T47D (cell line): ENCODE measurements around the gene SELENOS.
A peak's percentile ranks its signal among the peaks of the same experiment; 100 is the strongest.

Source experiments
- DNase-seq, 2 experiments: peaks; one replicate each; pipeline versions ENCODE4 v3.0.0 to v3.0.0-alpha.2; 2011 to 2012; ENCODE audit warnings: low read depth in 1 of 2, low spot score in 1 of 2
- JUND ChIP-seq: IDR thresholded peaks from 2 replicates; pipeline ENCODE4 v1.6.1; 2012; ENCODE audit warnings: low read depth
- in situ Hi-C: cut with HindIII; loops from 2 replicates; pipeline ENCODE4 v1.10.0; 2016; ENCODE audit warnings: low sequenced_read_pairs, low pct_unique_long_range_greater_than_20kb

SELENOS gene

DNA sequence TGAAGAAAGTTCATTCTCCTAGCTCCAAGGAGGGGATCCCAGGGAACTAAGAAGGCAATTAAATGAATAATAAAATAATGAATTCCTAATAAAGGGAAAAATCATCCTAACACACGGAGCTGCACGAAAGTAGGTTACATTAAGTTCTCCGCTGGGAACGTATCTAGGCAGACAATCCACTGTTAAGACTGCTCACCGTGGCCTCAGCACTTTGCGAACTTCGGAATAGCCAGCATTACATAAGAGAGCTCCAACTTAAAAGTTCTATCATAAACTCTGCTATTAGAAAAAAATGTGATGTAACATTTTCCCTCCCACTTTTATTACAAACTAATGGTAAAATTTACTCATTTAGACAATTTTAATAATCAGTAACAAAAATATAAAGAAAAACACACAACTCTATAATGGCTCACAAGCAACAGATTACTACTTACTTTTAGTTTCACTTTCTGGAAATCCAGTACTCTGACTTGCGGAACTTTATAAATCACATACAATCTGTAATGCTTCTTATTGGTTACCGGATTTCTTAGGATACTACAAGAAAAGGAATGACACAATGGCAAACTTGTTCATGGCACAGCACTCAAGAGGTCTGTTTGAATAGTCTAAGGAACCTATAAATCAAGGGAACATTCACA lies 9.3 kb upstream of the SELENOS start:
- in situ Hi-C loops, result no loop called here
- DNase-seq, result no peak
- TF ChIP-seq JUND, result no peak

GRCh38 chr15:101283931-101284330 lies 6.6 kb upstream of the SELENOS start:
- no peak for TF ChIP-seq JUND
- no peak for DNase-seq
- in situ Hi-C loops, result no loop called here

GRCh38 chr15:101280007-101280406 lies 2.7 kb upstream of the SELENOS start:
- in situ Hi-C loops, result no loop called here
- TF ChIP-seq JUND, result no peak
- DNase-seq, result no peak

GRCh38 chr15:101277943-101278564 lies 769 bp upstream of the SELENOS start:
- in situ Hi-C loops, result no loop called here
- DNase-seq, result no peak
- TF ChIP-seq JUND, result no peak

GRCh38 chr15:101276501-101277037 lies 716 bp downstream of the SELENOS start:
- no peak for TF ChIP-seq JUND
- in situ Hi-C loops, result no loop called here
- DNase-seq, result no peak

DNA sequence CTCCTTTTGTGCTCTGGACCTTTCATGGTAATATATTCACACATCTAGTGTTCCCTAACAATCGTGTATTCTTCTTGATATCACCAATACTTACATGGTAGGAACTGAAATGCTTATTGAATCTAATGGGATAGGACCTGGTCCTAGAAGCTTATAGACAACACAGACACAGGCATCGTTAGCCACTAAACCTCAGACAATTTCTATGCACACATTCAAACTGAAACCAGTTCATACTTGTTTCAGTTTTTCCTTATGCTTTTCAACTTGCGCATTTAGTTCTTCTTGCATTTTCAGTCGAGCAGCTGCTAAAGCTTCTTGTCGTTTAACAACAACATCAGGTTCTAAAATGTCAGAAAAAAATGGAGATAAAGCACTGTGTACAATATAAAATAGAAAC lies 2.3 kb downstream of the SELENOS start:
- in situ Hi-C loops, result no loop called here
- no peak for DNase-seq
- no peak for TF ChIP-seq JUND

DNA sequence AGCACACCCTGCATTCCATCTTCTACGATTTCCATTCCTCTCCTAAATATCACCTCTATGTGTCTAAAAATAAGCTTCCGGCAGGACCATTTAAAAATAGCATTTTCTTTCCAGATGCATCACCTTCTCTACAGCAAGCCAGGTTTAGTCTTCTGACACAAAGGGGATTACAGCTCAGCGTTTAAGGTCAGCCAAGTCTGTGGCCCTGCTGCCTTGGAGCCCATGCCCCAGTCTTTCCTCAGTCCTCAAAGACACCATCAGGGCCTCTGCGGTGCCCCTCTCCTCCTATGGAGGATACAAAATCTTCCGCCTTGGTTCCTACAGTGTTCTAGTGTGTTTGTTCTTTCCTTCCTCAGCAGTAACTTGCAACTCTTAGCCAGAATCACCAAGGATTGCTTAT lies 3.8 kb downstream of the SELENOS start:
- DNase-seq, result no peak
- in situ Hi-C loops, result no loop called here

GRCh38 chr15:101272584-101272983 lies 4.7 kb downstream of the SELENOS start:
- in situ Hi-C loops, result no loop called here

More for the DNA sequence above, 3.8 kb downstream of the SELENOS start:
- no peak for TF ChIP-seq JUND

GRCh38 chr15:101269479-101270223 lies 7.6 kb downstream of the SELENOS start:
- in situ Hi-C loops, result no loop called here
- peak; percentile 30 to 63 for DNase-seq
- no peak for TF ChIP-seq JUND

More at GRCh38 chr15:101272584-101272983, 4.7 kb downstream of the SELENOS start:
- TF ChIP-seq JUND, result no peak
- DNase-seq, result no peak

- peak in 1 of 2 experiments; percentile 25 for DNase-seq
- in situ Hi-C loops, result no loop called here
- no peak for TF ChIP-seq JUND
These were observed 9.8 kb downstream of the SELENOS start for GRCh38 chr15:101267320-101268104.

DNA sequence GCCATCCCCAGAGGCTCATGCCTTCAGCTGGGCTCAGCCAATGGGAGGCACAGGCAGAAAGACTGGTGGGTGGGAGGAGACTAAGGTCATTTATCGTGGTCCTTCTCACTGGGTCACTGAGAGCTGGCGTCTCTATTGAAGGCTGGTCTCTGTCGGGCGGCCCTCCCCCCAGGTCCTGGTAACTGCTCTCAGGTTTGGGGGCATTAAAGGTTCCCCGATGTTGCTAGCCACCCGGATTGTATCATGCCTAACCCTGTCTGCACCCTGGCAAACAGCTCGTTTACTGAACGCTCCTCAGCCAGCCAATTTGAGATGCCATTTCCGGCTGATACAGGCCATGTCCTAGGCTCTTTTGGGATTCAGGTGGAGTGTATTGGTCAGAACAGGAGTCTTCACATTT lies 10.5 kb downstream of the SELENOS start:
- DNase-seq, result no peak
- TF ChIP-seq JUND, result no peak
- in situ Hi-C loops, result no loop called here

DNA sequence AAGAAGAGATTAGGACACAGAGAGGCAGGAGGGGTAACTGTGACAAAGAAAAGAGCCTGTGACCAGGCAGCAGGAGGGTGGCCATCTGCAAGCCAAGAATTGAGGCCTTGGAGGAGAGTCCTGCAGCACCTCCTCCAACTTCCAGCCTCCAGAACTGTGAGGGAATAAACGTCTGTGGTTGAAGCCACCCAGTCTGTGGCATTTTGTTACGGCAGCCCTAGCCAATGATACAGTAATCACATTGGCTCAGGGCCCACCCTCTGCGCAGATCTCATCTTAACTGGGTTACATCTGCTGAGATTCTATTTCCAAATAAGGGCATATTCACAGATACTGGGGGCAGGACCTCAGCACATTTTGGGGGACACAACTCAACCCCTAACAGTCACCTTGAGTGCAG lies 11.3 kb downstream of the SELENOS start:
- no peak for TF ChIP-seq JUND
- DNase-seq, result no peak
- in situ Hi-C loops, result no loop called here
